ENCODE results near the gene WASHC3.

Gene WASHC3

DNA sequence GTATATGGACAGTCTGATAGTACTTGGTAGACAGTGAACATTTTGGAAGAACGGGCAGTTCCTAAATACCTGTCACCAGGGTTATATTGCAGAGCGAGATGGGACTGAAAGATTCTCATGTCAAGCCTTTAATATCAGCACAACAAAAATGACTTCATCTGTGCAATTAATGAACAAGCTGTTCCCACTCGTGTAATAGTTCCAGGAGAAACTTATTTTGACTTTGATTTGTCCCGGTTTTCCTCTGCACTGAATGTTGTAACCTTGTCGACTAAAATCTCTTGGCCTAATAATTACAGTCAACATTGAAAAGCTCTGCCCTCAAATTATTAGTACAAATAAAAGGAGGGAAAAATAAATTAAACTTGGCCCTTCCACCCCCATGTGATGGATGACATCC lies 79.5 kb downstream of the WASHC3 start:
- DNase-seq (ENCODE audit: low read depth in 1 of 2, low spot score in 1 of 2), result no peak

DNA sequence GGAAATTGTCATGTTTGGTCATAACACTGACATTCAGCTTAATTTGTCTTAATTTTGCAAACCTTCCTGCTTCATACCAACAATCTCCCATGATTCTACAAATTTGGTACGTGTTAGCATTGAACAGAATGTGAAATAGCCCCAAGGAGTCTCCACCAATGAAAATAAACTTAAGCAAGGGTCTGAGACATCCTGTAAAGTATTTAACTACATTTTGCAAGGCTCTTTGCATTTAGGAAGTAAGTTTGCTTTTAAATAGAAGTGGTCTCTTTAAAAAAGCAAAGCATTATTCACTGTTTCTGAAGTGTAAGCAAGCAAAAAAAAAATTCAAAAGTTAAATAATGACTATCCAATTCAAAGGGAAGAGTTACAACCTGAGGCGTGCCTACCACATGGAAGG lies 79.9 kb downstream of the WASHC3 start:
- no peak for DNase-seq (ENCODE audit: low read depth in 1 of 2, low spot score in 1 of 2)

- no peak for DNase-seq (ENCODE audit: low read depth in 1 of 2, low spot score in 1 of 2)
Observed at GRCh38 chr12:101968770-101969169, 93.0 kb downstream of the WASHC3 start.

DNA sequence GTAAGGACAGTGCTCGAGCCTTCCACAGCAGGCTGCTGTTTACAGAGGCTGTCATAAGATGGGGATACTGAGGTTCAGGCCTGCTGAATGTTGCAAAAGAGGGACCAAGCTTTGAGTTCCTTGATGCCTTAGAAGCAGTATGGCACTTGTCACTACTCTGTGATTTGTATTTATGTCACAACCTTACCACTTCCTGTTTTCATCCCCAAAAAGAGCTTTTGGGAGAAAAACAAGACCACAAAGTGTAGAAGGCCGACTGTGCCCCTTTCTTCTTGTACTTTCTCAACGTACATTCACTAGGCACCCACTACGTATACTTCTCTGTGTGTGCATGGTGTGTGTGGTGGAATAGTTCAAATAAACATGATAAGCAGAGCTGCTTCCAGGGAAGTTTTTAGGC lies 94.3 kb downstream of the WASHC3 start:
- DNase-seq (ENCODE audit: low read depth in 1 of 2, low spot score in 1 of 2), result no peak

- DNase-seq (ENCODE audit: low read depth in 1 of 2, low spot score in 1 of 2), result no peak
Observed at GRCh38 chr12:101966496-101966895, 95.3 kb downstream of the WASHC3 start.

DNA sequence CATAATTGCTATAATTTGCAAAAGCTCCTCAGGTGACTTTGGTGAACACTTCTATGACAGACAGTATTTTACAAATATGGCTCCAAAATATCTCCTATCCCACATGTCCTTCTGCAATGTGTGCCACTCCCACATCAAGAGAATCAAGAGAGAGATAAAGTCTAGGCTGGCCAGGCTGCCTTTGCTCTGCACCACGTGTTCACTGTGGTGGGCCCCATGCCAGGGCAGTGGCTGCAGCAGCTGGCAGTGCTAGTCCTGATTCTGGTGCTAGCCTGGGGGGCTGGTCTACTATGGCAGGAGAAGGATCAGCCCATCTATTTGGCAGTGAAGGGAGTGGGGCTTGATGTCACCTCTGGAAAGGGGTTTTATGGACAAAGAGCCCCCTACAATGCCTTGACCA lies 98.1 kb downstream of the WASHC3 start:
- DNase-seq (ENCODE audit: low read depth in 1 of 2, low spot score in 1 of 2), result no peak

All from activated CD4-positive, alpha-beta T cell treated with anti-CD3 and anti-CD28 coated beads, Interleukin-2, amount 50 U/mL, for 24 hours (primary cell).